Ascending aorta (tissue), 2 donors: ENCODE results near the gene TNFSF18. TPM values are rescaled to one million over a fixed set of nuclear protein-coding genes. Genes with fewer than 3 reads are reported as not detected.

ENCODE experiments used
- DNase-seq, 2 donors: peaks; one replicate each; pipeline ENCODE4 v3.0.0-alpha.2; 2019; ENCODE audit warnings: low spot score in 2 of 2
- H3K27ac ChIP-seq, 2 donors: fragments of 200-600 bp; sonication (generic); one replicate each; pipeline ENCODE4 v1.5.1; 2016 to 2017; ENCODE audit warnings: mild to moderate bottlenecking in 1 of 2
- H3K27me3 ChIP-seq: fragments of 200-600 bp; sonication (generic); one replicate; pipeline ENCODE4 v1.5.1; 2017
- H3K36me3 ChIP-seq, 2 donors: fragments of 200-600 bp; sonication (generic); one replicate each; pipeline ENCODE4 v1.5.1; 2016
- H3K4me1 ChIP-seq, 2 donors: fragments of 200-600 bp; sonication (generic); one replicate each; pipeline ENCODE4 v1.5.1; 2016 to 2017; ENCODE audit warnings: mild to moderate bottlenecking in 1 of 2
- H3K4me3 ChIP-seq, 2 donors: fragments of 200-600 bp; sonication (generic); one replicate each; pipeline ENCODE4 v1.5.1; 2016 to 2017; ENCODE audit warnings: mild to moderate bottlenecking in 1 of 2
- H3K9me3 ChIP-seq, 2 donors: fragments of 200-600 bp; sonication (generic); one replicate each; pipeline ENCODE4 v1.5.1; 2016
- intact Hi-C: fragments of 100-400 bp; cut with DNase I; formaldehyde crosslinking; loops from one replicate; pipeline ENCODE4 v1.15.1; 2023
- total RNA-seq: library from RNA; depleted of rRNA; stranded (reverse); fragments of >200 nt; gene quantifications from one replicate; pipeline ENCODE4 v1.1.0, GENCODE V29; 2016
- TF ChIP-seq, protein P1 (sequence below), 3 experiments: fragments of 200-600 bp in 2 of 3; fragments of 450-650 bp in 1 of 3; sonication (generic) in 2 of 3; IDR thresholded peaks; one replicate each; pipeline ENCODE4 v1.5.1; 2016 to 2019; ENCODE audit warnings: antibody characterized with exemption in 3 of 3, mild to moderate bottlenecking in 1 of 3, moderate library complexity in 1 of 3

The TNFSF18 gene
- total RNA-seq, 1 donor from 2014 or later: not detected

- TF ChIP-seq, protein P1, sequence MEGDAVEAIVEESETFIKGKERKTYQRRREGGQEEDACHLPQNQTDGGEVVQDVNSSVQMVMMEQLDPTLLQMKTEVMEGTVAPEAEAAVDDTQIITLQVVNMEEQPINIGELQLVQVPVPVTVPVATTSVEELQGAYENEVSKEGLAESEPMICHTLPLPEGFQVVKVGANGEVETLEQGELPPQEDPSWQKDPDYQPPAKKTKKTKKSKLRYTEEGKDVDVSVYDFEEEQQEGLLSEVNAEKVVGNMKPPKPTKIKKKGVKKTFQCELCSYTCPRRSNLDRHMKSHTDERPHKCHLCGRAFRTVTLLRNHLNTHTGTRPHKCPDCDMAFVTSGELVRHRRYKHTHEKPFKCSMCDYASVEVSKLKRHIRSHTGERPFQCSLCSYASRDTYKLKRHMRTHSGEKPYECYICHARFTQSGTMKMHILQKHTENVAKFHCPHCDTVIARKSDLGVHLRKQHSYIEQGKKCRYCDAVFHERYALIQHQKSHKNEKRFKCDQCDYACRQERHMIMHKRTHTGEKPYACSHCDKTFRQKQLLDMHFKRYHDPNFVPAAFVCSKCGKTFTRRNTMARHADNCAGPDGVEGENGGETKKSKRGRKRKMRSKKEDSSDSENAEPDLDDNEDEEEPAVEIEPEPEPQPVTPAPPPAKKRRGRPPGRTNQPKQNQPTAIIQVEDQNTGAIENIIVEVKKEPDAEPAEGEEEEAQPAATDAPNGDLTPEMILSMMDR (IDR thresholded peaks at IDR 0.05): no peak
- Histone ChIP-seq H3K4me3 (no peak overlapping the region), H3K27me3 (no peaks in the 10 kb centered on the region), H3K36me3 (no peaks in the 10 kb centered on the region), H3K4me1 (no peaks in the 10 kb centered on the region), H3K9me3 (no peaks in the 10 kb centered on the region), H3K27ac (no peak overlapping the region)
- DNase-seq: no peak
- intact Hi-C loops: no loop called here
Measured at GRCh38 chr1:172990598-172991215, 60.0 kb downstream of the TNFSF18 start.

Other genes starting within 250 kb of the TNFSF18 start
- 0.75 TPM for gene TNFSF4, start 156.4 kb upstream of the TNFSF18 start, total RNA-seq